Stimulated activated CD4-positive, alpha-beta T cell treated with anti-CD3 and anti-CD28 coated beads, Interleukin-12 subunit alpha, Interleukin-12 subunit beta, amount 100 ng/mL, for 48 hours (primary cell): ENCODE measurements around the gene CAPN12.
A peak's percentile ranks its signal among the peaks of the same experiment; 100 is the strongest.

Experiments used
- DNase-seq, 3 donors: peaks; one replicate each; pipeline ENCODE4 v3.0.0-alpha.2; 2020; ENCODE audit warnings: low read depth in 2 of 3, low spot score in 1 of 3

The CAPN12 gene

DNA sequence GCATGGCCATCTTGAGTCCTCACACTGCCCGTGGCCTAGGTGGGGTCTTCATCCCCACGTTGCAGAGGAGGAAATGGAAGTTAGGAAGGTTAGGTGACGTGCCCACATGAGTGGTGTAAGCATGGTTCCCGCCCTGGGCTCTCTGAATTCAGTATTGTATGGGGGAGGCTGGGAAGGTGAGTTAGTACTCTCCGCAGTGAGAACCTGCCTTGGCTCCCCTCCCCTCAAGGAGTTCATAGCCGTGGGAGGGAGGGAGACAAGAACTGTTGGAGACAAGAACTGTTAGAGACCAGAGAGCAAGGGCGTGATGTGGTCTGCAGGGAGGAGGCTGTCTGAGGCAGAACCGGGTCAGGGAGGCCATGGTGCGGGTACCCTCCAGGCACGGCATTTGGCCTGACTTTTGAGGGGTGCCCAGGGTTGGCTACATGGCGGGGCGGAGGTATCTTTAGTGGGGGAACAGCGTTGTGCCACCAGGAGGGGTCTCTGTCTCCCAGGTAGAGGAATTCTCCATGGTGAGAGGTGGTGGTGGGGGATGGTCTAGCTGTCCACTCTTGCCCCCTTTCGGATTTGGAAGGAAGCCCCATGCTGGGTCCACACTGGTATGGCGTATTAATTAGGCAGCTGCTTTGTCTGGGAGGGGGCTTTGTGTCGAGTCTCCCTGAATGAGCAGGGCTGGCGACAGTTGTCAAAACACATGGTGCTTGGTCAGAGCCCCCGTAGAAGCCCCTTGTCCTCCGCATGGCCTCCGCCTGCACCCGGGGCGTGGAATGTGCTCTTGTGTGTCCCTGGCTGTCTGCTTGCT, 45.8 kb downstream of the CAPN12 start:
- no peak for DNase-seq

DNA sequence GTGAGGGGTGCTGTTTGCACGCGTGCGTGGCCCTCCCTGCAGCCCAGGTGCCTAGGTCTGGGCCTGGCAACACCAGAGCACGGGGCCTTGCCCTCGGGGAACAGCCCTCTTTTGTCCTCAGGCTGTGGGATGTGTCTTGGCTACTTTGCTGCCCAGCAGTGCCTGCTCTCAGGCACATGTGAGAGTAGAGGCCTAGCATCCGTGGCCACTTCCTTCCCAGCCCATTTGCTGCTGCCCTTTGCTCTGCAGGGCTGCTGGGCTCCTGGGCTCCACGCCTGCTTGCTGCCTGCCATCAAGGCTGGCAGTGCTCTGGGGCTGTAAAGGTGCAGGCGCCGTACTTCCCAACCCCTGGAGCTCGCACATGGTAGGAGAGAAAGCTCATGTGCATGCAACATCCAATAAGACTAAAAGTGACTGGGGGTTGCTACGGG, 46.6 kb downstream of the CAPN12 start:
- no peak for DNase-seq

DNA sequence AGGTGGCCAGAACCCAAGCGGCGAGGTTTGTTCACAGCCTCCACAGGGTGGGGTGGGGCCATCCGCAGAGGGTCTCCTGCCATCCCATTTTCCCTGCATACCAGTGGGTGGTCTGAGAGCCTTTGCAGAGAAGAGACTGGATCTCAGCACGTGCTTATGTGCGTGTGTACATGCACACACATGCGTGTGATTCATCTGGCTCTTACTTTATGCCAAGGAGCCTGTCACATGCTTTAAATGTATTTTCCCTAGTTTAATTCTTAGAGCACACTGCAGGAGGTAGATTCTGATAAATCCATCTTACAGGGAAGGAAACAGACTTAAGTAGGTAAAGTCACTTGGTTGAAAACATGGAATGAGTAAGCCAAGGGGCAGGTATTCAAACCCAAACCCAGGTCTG, 47.1 kb downstream of the CAPN12 start:
- no peak for DNase-seq

DNA sequence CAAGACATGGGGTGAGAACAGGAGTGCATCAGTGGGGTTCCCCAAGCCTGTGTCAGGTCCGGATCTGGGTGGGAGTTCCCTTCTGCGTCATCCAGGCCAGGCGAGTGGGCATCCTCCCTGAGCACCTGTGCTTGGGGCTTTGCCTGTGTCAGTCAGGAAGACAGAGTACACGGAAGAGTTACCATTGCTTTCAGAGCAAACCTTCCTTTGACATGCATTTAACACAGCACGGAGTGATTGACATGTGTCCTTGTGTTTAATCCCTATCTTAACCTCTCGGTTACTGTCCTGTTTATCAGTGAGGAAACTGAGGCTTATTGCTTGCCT, 47.6 kb downstream of the CAPN12 start:
- no peak for DNase-seq

DNA sequence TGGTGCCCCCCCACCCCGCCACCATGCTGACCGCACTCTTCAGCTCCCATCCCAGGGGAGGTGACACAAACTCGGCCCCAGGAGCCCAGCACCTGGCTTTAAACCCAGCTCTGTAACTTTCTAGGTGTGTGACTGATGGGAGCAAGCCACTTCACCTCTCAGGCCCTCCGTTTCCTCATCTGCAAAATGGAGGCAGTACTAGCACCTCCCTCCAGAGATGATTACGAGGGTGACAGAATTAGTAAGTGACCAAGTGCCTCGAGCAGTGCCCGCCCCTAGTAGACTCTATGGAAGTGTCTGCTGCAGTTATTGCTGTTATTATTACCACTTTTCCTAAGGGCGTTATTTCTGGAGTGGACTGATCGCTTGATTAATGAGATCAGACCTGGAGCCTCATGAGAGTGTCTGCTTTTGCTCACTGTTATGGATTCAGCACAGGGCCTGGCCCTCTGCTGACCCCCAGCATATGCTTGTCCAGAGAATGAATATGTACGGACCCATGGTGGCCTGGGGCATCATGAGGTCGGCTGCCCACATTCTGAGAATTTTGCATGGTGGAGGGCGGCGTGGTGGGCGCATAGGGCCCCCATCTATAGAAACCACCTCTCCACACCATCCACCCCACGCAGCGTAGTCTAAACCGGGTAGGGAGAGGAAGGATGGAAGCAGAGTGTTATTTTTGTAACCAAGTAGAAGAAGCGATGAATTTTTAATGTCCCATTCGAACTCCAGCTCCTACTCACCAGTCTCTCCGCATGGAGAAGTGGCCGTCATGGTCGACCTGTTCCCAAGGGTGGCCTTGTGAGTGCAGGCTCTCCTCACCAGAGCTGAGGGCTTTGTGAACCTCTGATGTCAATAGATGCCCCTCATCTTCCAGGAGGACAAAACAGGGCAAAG, 48.2 kb downstream of the CAPN12 start:
- DNase-seq: no peak

DNA sequence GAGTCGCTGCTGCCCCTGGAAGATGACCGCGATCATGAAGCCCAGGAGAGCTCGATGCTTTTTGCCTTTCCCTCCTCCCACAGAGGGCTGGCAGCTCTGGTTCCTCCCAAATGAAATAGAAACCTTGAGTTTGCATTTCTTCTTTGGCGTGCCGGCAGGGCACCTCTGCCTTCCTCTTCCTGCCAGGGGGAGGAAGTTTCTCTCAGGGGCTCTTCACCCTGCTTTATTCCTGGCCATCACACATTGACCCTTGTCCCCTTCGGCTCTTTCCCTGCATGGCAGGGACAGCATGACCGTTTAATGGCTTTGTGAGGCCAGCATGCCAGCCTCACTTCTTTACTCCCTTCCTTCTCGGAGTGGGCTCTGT, 49.0 kb downstream of the CAPN12 start:
- DNase-seq: no peak

DNA sequence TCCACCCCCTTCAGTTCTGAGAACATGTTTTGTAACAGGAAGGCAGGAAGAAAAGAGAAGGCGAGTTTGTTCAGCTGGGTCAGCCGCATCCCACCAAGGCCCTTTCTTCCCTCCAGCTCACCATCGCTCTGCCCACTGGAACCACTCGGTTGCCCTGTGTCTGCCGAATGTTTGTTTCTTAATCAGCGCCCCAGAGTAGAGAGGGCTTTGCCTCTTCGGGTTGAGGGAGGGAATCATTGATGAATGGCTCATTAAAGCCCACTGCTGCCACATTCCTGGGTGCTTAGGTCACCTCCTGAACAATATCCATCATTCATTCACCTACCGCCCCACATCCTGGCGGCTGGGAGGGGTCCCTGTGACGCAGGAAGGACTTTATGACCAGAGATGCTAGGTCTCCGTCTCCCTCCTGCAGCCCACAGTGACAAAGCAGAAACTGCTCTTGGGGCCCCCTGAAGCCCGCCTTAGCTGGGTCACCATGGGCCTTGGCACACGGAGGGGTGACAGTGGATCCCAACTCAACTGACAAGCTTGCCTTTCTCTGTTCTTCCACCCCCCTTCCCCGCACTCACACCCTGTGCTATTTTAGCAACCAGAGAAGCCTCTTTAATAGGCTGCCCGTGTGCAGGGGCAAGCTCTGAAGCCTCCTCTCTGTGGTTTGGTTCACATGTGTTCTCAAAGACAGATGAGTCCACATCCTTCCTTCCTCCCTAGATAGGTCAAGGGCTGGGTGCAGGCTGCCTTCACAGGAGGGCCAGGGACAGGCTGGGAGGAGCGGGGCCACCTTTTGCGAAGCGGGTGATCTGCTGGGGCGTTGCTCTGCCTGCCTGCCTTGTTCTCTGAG, 50.7 kb downstream of the CAPN12 start:
- no peak for DNase-seq

DNA sequence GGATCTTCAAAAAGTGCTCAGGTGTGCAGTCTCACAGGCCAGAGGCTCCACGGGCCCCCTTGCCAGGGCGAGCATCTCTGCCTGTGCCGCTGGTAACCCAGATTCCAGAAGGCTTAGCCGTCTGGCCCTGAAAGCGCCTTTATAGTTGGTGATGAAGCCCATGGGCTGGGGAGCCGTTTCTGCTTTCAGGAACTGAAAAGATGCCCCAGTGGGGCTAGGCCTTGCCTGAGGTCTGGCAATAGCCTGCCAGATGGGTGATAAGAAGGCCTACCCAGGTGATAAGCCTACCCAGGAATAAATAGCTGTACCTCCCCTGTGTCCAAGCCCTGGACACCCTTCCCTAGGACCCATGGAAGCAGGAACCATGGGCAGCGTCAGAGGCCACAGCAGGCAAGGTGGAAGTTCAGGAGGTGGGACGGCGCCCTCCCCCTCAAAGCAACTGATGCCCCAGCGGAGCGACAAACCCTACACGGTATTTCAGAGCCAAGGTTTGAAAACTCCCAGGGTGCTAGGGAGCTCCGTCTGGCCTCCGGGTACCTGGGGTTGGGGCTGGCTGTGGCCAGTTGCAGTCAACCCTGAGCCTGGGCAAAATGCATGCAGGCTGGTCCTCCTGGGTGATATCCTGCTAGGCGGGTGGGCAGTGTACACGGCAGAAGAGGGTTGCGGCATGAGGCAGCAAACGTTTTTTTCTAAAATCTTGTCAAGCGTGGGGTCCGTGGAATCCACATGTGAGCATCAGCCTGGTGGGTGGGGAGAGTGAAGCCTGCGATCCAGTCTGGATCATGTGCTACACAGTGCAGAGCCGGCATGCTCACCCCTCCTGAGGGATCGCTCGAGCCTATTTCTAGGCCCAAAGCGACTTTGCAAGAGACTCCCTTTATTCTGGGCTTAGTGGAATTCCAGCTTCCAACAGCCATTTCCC, 51.6 kb downstream of the CAPN12 start:
- no peak for DNase-seq

DNA sequence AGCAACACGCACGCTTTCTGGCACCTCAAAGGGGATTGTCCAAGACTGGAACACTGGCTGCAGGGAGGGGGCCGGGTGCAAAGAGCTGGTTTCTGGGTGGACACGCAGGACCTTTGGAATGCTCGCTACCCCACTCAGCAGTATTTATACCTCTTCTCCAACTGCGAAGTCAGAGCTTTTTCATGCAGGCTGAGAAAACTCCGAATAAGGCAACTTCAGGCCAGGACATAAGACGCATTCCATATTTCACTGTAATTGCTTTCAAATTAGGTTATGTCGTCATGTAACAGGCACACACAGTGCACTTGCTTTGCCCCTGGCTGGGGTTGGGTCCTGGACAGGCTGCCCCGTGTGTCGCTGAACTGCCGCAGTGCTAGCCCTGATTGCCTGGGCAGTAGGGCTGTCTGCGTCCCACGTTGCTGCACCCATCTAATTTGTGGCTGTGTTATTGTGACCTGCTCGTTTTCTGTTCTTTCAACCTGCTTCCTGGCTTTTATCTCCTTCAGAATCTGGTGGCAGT, 52.3 kb downstream of the CAPN12 start:
- DNase-seq: no peak

DNA sequence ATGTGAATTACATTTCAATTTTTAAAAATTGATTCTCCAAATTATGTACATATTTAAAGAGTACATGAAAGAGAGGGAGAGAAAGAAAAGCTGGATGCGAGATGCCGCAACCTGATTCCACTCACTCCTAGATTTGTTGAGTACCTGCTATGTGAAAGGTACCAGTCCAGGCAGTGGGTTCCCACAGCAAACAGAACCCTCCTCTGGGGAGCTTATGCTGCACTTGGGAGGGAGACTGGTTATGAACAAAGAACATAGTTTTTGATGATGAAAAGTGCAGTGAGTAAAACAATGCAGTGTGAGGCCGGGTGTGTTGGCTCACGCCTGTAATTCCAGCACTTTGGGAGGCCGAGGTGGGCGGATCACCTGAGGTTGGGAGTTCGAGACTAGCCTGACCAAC, 53.4 kb downstream of the CAPN12 start:
- no peak for DNase-seq

DNA sequence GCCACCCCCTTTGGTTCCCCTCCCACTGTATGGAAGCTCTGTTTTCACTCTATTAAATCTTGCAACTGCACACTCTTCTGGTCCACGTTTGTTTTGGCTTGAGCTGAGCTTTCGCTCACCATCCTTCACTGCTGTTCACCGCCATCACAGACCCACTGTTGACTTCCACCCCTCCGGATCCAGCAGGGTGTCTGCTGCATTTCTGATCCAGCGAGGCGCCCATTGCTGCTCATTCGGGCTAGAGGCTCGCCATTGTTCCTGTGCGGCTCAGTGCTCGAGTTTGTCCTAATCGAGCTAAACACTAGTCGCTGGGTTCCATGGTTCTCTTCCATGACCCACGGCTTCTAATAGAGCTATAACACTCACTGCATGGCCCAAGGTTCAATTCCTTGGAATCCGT, 54.1 kb downstream of the CAPN12 start:
- no peak for DNase-seq

DNA sequence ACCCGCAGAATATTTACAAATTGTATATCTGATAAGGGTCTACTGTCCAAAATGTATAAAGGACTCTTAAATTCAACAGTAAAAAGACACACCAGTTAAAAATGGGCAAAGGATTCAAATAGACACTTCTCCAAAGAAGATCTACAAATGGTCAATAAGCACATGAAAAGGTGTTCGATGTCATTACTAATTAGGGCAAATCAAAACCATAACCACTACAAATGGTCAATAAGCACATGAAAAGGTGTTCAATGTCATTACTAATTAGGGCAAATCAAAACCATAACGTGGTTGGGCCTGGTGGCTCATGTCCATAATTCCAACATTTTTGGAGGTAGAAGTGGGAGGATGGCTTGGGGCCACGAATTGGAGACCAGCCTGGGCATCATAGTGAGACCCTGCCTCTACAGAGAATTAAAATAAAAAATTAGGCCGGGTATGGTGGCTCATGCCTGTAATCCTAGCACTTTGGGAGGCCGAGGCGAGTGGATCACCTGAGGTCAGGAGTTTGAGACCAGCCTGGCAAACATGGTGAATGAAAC, 56.4 kb downstream of the CAPN12 start:
- no peak for DNase-seq

DNA sequence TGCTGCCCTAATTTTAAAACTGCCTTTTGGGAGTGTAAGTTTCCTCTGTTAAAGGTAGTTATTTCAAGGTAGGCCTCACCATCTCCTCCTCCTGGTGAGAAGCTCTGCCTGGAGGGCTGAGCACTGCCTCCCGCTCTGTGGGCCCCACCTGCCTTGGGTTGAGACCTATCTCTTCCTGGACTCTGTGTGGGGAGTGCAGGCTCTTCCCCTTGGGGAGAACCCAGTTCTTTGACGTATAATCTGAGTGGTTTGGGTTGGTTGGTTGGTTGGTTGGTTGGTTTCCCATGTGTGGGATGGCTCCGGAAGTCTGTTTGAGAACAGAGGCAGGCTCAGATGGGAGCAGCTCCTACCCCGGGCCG, 57.8 kb downstream of the CAPN12 start:
- DNase-seq: no peak

DNA sequence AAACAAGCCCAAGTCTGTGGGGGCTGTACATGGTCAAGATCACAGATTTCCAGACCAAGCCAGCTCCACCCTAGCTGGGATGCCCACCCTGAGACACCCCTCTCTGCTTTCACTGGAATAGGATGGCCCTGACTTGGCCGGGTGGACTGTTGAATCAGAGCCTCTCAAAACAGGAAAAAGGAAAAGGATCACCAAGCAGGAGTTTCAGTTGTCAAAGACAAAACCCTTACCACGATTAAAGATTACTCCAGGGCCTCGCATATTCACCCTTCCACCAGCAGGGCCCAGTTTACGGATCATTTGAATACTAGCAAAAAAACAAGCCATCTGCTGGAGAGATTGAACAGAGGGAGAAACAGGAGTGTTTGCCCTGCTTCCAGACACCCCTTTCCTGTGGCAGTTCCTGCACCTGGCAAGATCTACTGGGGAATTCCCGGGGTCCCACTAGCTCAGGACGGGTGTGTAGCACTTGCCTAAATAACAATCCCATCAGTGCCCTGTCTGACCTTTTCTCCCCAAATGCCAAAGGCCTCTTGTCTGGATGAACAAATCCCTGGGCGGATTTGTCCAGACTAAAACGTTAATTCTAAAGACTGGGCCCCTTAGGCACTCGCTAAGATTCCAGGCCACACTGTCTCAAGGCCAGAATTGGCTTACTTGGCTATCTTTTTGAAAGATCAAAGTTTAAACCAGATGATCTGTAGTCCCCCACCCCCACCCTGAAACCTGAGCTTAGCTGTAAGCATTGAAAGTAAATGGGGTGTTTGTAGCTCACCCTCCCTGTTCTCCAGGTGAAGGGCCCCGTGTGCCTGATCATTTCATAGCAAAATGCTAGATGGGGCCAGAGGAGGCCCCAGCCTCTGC, 58.4 kb downstream of the CAPN12 start:
- no peak for DNase-seq

DNA sequence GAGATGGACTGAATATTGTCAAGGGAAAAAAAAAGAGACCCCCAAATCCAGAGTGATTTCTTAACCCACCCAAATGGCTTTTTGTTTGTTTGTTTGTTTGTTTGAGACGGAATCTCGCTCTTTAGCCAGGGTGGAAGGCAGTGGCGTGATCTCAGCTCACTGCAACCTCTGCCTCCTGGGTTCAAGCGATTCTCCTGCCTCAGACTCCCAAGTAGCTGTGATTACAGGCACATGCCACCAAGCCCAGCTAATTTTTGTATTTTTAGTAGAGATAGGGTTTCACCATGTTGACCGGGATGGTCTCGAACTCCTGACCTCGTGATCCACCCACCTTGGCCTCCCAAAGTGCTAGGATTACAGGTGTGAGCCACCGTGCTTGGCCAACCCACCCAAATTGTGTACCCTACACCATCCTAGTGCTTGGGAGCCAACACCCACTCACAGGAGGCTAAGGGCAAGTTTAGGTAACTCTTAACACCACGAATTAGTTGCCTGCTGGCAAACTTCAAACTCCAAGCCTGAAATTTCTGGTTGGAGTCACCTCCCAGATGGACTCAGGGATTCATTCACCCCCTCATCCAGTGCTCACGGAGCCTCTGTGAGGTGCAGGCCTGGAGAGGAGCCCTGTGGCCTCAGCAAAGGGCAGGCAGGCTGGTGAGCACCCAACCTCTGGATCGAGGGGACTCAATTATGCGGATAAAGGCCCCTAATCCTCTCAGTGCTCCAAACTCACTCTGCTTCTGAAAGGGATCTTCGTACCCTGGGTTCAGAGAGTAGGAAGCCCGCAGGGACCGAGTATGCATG, 59.2 kb downstream of the CAPN12 start:
- DNase-seq: no peak

DNA sequence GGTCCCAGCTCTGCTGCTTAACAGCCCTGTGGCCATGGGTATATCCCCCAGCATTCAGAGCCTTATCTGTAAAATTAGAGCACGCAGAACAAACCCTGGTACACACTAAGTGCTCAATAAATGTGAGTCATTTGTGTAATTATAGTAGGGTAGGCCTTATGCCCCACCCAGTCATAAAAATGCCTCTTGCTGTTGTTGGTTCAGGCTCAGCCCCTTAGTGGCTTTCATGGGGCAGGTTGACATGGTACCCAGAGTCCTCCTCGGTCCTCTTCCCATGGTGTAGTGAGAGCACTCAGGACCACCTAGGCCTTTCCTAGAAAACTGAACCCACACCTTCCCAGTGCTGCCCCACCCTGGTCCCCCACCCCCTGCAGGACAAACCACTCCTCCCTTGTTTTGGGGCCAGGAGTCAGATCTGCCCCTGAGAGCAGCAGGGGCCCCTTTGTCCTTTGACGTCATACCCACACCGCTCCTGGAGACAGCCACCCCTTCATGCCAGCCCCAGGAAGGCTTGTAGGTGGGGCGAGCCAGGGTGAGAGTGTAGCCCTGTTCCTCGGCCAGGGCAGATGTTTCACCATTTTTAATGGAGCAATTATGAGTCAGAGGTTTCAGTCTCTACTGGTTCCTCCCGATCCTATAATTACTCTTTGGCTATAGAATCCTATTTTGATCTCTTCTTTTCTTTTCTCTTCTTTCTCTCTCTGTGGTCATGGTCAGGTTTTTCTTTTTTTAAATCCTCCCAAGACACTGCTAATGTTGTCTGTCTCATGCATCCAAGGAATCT, 60.0 kb downstream of the CAPN12 start:
- DNase-seq: peak in 2 of 3 donors; percentile 11 to 25

DNA sequence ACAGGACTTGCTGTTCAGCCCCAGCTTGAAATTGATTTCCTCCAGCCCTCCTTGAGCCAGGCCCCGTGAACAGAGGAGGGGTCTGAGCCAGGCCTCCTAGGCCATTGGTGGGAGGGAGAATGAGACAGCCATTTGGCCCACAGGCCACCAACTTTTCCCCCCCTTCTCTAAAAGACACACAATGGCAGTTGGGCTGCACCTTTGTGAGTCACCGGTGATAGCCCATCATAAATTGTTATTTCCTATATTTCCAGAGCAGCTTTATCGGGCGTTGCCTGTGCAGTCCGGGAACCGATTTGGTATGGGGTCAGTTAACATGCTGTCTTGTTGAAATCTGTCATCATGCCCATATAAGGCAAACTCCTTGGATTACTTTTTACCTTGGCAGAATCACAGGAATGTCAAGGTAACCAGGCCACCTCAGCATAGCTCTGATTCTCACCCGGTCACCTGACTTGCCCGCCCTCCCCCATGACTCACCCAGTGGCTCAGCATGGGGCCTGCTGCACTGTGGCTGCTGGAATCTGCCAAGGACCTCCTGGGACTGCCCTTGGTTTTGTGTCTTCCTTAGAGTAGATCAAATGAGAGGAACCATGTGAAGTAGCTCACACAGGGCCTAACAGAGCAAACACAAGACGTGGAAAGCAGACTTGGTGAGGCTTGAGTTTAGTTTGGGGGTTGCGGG, 60.7 kb downstream of the CAPN12 start:
- DNase-seq: peak; percentile 23 to 45 (median 45)
